22Rv1 (cell line): ENCODE results near the gene ARID1B.

ENCODE experiments used
- H3K27ac ChIP-seq: fragments of 450-650 bp; 2 replicates; pipeline ENCODE4 v1.5.1; 2017
- CTCF ChIP-seq: fragments of 450-650 bp; IDR thresholded peaks from 2 replicates; pipeline ENCODE4 v1.5.1; 2017; ENCODE audit warnings: mild to moderate bottlenecking
- ZFX ChIP-seq: fragments of 450-650 bp; IDR thresholded peaks from 2 replicates; pipeline ENCODE4 v1.6.1; 2017; ENCODE audit warnings: antibody characterized with exemption, borderline replicate concordance

ARID1B gene

DNA sequence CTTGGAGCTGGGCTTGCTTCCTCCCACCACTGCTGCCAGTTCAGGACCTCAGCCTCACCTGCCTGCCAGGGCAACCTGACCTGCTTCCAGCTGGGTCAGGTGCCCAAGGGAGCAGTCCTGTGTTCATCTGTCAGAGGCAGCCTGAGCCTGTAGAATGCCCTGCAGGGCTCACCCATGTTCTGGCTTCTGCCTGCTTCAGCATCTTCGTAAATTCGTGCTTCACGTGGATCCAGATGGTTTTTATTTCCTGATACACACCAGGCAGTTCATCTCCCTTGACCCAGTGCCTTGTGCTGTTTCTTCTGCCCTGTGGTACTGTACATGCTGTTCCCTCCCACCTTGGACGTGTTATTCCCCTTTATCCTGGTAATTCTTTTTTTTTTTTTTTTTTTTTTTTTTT lies 50.2 kb downstream of the ARID1B start:
- TF ChIP-seq CTCF (no peak), ZFX (no peak)
- no peak overlapping the region for H3K27ac ChIP-seq

DNA sequence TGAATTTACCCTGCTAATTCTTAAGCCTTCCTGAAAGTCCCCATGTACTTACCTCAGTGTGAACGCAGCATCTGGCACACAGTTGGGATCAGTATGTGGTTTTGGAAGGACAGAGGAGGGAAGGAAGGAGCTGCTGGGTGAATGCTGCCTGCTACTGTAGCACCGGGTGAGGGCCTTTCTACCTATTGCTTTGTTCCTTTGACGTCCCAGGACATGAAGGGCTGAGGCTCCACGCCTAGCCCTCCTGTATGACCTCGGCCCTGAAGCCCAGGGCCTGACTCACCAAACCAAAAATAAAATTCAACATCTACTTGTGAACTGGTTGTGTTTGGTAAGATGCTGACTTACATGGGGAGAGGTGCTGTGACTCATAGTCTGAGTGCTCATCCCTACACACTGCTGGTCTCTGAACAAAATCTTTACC lies 51.1 kb downstream of the ARID1B start:
- TF ChIP-seq ZFX: no peak
- TF ChIP-seq CTCF: no peak
- no peak overlapping the region for H3K27ac ChIP-seq

- TF ChIP-seq ZFX (no peak), CTCF (no peak)
- H3K27ac ChIP-seq: no peak overlapping the region
These were observed 52.9 kb downstream of the ARID1B start for GRCh38 chr6:156830126-156830525.

DNA sequence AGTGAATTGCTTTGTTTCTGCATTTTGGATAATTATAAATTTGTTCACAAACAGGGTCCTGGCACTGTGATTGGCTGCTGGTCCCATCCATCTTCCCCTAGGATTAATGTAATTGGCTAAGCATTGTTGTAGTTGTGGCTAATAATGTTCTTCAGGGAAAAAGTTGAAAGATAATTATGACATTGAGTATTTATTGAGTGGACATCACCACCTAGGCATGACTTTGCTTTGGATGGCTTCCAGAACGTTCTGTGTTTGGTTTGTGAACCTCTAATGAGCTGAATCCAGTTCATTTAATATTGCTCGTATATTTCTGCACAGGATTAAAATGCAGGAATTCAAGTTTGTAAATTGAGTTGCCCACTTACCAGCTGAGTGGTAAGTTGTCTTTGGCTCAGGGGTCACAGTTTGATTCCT lies 55.1 kb downstream of the ARID1B start:
- H3K27ac ChIP-seq: no peak overlapping the region
- no peak for TF ChIP-seq CTCF
- no peak for TF ChIP-seq ZFX

DNA sequence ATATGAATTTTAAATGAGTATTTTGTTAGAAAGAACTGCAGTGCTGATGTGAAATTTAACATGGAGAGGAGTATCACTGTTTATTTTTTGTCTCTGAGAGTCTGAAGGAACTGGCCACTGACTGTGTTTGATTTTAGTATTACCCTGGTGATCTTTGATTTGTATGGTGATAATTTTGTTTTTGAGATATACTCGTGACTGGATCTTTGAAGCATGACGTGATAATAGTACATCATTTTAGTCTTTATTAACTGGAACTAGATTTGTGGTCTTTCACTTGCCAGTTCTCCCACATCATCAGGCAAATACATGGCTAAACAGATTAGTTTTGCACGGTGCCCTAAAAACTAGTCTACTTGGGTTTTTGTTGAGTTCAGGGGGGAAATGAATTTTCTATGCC lies 55.5 kb downstream of the ARID1B start:
- TF ChIP-seq CTCF (no peak), ZFX (no peak)
- no peak overlapping the region for H3K27ac ChIP-seq

DNA sequence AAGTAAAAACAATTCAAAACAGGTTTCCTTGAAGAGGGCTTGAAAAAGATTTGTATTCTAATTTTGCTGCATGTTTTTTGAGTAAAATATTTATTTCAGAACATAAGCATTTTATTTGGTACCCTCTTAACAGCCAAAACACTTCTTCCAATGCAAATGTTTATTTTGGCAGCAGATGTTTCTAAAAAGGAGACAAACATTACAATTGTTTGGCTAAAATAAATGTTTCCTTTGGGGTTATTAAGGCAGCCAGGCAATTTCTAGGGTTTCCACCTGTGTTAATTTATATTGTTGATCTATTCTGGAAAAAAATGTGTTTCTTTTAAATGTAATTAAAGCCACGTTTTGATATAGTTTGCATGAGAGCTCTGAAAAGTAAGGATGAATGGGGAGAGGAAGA lies 56.6 kb downstream of the ARID1B start:
- TF ChIP-seq ZFX: no peak
- TF ChIP-seq CTCF: no peak
- H3K27ac ChIP-seq: no peak overlapping the region

DNA sequence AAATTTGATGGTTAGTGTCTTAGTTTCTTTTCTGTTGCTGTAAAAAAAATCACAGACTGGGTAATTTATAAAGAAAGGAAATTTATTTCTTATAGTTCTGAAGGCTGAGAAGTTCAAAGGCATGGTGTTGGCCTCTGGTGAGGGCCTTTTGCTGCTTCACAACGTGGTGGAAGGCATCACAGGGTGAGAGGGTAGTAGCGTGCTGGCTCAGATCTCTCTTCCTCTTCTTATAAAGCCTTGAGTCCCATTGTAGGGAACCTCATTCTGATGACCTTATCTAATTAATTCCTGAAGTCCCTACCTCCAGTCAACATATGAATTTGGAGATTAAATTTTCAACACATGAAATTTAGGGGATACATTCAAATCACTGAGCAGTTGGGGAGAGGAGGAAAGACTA lies 62.0 kb downstream of the ARID1B start:
- H3K27ac ChIP-seq: no peak overlapping the region
- no peak for TF ChIP-seq CTCF
- no peak for TF ChIP-seq ZFX
